ENCODE data around the gene TGFB1I1. TPM values are rescaled to one million over a fixed set of nuclear protein-coding genes. Genes with fewer than 3 reads are reported as not detected.

TGFB1I1 gene
- polyA plus RNA-seq, 3 donors: 5.0 to 59.9 (median 32.0) TPM

DNA sequence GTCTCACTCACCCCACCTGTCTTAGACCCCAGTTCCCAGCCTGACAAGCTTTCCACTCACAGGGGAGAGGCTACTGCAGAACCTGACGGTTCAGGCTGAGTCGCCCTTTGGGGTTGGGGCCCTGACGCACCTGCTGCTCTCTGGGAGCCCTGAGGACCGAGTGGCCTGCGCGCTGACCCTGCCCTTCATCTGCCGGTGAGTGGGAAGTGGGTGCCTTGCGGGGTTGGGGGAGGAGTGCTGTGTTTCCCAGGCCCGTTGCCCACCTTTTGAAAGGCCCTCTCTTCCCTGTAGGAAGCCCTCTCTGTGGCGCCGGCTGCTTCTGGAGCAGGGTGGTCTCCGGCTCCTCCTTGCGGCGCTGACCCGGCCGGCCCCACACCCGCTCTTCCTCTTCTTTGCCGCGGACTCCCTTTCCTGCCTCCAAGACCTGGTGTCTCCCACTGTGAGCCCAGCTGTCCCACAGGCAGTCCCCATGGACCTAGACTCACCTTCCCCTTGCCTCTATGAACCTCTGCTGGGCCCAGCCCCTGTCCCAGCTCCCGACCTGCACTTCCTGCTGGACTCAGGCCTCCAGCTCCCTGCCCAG, 6.1 kb upstream of the TGFB1I1 start:
- H3K27ac ChIP-seq (ENCODE audit: low read depth, low read length): no peak overlapping the region
- WGBS, 3 donors: 77 to 93% (median 92%) methylated on average over 20 of the region's 20 CpGs

DNA sequence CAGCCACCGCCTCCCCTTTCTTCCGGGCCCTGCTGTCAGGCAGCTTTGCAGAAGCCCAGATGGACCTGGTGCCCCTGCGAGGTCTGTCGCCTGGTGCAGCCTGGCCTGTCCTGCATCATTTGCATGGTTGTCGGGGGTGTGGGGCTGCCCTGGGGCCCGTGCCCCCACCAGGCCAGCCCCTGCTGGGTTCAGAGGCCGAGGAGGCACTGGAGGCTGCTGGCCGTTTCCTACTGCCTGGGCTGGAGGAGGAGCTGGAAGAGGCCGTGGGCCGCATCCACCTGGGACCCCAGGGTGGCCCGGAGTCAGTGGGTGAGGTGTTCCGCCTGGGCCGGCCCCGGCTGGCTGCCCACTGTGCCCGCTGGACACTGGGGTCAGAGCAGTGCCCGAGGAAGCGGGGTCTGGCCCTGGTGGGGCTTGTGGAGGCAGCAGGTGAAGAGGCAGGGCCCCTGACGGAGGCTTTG, 5.5 kb upstream of the TGFB1I1 start:
- no peak overlapping the region for H3K27ac ChIP-seq (ENCODE audit: low read depth, low read length)
- 86 to 96% (median 88%) methylated on average over 17 to 18 of the region's 18 CpGs for WGBS, 3 donors

DNA sequence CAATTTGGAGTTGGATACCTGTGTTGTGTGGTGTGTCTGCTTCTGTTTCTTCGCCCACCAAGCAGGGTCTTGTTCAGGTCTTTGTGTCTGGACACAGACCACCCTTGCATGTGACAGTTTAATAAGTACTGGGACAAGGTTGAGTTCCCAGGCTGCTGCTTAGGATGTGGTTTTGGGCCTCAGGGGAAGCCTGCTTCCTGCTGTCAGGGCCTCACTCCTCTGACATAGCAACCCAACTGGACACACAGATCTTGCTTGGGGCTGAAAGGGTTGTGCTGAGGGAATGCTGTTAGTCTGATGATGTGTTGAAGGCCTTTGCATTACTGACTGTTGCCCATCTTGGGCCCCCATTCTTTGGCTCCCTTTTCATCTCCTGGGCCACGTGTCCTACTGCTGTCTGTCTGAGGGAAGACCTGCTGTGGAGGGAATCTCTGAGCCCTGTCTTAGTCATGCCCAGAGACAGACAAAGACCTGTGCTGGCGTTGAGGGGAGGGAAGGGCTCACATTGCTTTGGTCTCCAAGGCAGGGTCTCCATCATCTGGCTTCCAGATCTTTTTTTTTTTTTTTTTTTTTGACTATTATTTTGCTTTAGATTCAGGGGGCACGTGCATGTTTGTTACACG, 4.7 kb upstream of the TGFB1I1 start:
- WGBS, 3 donors: 74 to 86% (median 80%) methylated on average over 5 of the region's 5 CpGs
- H3K27ac ChIP-seq (ENCODE audit: low read depth, low read length): no peak overlapping the region

DNA sequence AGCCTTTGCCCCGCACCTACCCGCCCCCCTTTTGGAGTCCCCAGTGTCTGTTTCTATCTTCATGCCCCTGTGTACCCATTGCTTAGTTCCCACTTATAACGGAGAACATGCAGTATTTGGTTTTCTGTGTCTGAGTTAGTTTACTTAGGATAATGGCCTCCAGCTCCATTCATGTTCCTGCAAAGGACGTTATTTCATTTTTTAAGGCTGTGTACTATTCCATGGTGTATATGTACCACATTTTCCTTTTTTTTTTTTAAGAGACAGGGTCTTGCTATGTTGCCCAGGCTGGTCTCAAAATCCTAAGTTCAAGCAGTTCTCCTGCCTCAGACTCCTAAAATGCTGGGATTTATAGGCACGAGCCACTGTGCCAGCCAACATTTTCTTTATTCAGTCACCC, 4.1 kb upstream of the TGFB1I1 start:
- no peak overlapping the region for H3K27ac ChIP-seq (ENCODE audit: low read depth, low read length)
- 84 to 92% (median 85%) methylated on average over 5 of the region's 5 CpGs for WGBS, 3 donors

DNA sequence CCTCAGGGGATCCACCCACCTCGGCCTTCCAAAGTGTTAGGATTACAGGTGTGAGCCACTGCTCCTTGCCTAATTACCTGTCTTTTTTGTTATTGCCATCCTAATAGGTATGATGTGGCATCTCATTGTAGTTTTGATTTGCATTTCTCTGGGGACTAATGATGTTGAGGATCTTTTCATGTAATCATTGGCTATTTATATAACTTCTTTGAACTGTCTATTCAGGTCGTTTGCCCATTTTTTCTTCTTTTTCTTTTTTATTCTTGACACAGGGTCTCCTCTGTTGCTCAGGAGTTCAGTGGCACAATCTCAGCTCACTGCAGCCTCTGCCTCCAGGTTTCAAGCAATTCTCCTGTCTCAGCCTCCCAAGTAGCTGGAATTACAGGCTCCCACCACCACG, 1.3 kb upstream of the TGFB1I1 start:
- no peak overlapping the region for H3K27ac ChIP-seq (ENCODE audit: low read depth, low read length)
- 72 to 88% (median 86%) methylated on average over 3 of the region's 3 CpGs for WGBS, 3 donors

DNA sequence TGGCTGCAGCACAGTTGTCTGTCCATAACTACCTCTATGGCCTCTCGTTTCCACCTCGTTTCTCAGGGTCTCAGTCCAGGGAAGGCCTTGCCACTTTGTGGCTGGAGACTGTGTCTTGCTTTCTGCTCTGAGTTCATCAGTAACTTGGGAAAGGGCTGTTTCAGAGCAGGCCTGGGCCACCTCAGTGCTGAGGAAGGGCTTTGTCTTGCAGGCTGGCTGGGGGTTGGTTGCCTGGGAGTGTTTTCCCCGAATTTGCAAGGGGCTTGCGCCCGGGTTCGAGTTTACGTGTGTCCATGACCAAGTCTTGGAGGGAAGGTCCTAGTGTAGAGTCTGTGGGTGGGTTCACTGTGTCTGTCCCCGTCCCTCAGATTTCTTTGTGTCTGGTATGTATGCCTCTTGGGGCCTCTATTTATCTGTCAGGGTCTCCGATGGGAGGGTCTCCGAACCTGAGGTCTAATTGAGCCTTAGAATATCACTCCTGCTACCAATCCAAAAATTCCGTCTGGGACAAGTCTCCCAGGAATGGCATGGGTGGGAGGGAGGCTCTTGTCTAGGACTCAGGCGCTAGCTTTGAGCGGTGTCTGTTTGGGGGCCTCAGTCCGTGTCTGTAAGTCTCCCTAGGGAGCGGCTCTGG, 594 bp upstream of the TGFB1I1 start:
- 38 to 53% (median 48%) methylated on average over 15 of the region's 15 CpGs for WGBS, 3 donors
- H3K27ac ChIP-seq (ENCODE audit: low read depth, low read length): no peak overlapping the region

DNA sequence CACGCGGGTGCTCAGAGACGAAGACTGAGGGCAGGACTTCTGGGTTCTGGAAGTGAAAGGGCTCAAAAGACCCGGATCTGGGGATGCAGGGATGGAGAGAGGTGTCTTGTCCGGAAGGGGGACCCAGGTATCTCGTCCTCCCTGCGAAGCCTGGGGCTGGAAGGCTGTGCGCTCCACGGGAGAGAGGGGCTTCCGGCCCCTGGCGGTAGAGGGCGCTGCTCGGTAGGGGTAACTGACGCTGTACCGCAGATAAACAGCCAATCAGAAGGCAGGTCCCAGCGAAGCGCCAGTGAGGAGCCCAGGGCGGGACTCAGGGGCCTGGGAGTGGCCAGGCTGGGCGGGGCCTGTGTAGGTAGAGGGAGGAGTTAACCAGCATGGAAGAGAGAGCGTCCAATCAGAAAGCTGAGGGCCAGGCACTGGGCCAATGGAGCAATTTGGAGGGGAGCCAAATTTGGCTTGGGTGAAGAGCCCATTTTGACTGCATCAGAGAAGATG, 804 bp downstream of the TGFB1I1 start:
- 33 to 45% (median 42%) methylated on average over 20 of the region's 20 CpGs for WGBS, 3 donors
- H3K27ac ChIP-seq (ENCODE audit: low read depth, low read length): peak overlapping the region; percentile 78

DNA sequence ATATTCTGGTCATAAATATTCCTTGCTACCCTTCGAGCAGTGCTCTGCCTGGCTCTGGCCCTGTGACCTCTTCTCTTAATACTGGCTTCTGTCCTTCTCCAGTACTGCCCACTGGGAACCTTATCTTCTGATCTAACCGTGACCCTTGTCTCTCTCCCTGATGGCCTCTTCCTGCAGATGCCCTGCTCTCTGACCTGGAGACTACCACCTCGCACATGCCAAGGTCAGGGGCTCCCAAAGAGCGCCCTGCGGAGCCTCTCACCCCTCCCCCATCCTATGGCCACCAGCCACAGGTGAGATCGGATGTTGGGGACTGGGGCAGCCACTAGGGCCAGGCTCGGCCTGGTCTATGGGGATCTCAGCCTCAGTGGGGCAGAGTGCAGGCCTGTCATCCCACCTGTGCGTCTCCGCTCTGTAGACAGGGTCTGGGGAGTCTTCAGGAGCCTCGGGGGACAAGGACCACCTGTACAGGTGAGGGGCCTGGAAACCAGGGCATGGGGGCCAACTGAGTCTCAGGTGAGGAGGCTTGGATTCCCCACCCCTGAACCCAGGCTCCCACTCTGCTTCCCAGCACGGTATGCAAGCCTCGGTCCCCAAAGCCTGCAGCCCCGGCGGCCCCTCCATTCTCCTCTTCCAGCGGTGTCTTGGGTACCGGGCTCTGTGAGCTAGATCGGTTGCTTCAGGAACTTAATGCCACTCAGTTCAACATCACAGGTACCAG, 1.5 kb downstream of the TGFB1I1 start:
- H3K27ac ChIP-seq (ENCODE audit: low read depth, low read length): no peak overlapping the region
- 85 to 89% (median 87%) methylated on average over 17 of the region's 17 CpGs for WGBS, 3 donors

DNA sequence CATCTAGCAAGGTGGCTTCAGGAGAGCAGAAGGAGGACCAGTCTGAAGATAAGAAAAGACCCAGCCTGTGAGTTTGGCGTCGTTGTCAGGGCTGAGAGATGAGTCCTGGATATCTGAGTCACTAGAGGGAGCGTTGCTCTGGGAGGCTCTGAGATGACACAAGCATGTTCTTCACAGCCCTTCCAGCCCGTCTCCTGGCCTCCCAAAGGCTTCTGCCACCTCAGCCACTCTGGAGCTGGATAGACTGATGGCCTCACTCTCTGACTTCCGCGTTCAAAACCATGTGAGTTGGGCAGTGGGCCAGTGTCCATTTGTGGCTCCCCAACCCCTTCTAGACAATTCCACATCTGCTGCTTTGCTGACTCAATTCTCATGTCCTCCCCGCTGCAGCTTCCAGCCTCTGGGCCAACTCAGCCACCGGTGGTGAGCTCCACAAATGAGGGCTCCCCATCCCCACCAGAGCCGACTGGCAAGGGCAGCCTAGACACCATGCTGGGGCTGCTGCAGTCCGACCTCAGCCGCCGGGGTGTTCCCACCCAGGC, 2.3 kb downstream of the TGFB1I1 start:
- H3K27ac ChIP-seq (ENCODE audit: low read depth, low read length): no peak overlapping the region
- WGBS, 3 donors: 74 to 82% (median 78%) methylated on average over 11 to 12 of the region's 12 CpGs

DNA sequence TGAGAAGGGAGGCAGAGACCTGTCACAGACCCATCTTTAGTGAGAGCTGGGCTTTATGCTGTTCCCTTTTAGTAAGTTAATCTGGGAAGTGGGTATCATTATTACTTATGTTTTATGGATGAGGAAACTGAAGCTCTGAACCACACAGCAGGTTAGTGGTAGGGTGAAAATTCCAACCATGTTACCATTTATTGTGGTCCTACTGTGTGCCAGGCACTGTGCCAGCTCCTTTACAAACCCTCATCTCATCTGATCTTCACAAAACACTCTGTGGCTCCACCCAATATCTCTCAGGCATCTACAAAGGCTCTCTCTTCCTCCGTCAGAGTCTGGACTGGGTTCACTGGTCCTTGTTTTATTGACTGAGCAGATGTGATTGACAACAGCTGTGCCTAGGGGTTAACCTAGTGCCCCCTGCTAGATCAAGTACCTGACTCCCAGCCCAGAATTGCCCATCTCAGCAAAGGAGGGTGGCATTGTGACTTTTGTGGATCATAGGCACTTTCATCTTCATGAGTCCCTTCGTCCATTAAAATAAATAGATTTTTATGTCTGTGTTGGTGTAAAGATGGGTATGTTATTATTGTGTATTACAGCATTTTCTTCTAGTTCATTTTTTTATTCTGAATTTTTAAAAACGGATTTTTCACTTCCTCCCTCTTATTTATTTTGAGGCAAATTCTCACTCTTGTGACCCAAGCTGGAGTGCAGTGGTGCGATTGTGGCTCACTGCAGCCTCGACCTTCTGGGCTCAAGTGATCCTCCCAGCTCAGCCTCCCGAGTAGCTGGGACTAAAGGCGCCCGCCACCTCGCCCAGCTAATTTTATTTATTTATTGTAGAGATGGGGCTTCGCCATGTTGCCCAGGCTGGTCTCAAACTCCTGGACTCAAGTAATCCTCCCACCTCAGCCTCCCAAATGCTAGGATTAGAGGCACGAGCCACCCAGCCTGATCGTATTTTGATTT, 3.1 kb downstream of the TGFB1I1 start:
- 91 to 93% (median 92%) methylated on average over 12 of the region's 12 CpGs for WGBS, 3 donors
- no peak overlapping the region for H3K27ac ChIP-seq (ENCODE audit: low read depth, low read length)

DNA sequence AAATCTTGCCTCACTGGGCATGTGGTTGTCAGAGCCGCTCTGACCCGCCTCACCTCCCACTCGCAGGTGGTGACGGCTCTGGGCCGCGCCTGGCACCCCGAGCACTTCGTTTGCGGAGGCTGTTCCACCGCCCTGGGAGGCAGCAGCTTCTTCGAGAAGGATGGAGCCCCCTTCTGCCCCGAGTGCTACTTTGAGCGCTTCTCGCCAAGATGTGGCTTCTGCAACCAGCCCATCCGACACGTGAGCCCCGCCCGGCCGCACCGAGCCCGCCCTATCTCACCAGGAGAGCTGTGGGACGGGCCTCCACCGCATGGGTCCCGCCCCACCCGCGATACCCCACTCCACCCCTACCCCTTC, 4.0 kb downstream of the TGFB1I1 start:
- no peak overlapping the region for H3K27ac ChIP-seq (ENCODE audit: low read depth, low read length)
- 27 to 90% (median 77%) methylated on average over 26 of the region's 26 CpGs for WGBS, 3 donors

DNA sequence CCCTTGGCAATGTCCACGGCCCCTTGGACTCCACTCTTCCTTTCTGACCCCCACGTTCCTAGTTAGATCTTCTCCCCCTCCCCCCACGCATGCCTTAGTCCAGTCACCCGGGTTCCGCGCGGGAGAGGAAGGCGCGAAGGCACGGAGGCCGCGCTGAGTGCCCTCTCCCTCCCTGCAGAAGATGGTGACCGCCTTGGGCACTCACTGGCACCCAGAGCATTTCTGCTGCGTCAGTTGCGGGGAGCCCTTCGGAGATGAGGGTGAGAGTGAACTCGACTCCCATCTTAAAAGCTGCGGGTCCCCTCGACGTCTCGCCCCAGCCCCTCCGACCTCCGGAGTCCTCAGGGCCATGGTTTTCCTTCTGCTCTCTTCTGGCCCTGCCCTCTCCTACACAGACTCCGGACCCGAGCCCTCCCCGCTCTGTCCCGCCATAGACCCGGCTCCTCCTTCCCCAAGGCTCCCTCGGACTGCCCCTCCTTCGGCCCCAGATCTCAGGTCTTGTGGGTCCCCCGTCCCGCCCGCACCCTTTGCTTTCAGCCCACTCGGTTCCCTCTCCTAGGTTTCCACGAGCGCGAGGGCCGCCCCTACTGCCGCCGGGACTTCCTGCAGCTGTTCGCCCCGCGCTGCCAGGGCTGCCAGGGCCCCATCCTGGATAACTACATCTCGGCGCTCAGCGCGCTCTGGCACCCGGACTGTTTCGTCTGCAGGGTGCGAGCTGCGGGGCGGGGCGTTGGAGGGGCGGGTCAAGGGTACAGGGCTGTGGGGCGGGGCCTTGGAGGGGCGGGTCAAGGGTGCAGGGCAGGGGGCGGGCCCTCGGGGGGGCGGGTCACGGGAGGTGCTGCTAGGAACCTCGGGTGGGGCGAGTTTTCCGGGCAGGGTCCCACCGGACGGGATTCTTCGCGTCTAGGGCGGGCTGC, 4.6 kb downstream of the TGFB1I1 start:
- WGBS, 3 donors: 19 to 52% (median 52%) methylated on average over 61 to 68 of the region's 68 CpGs
- no peak overlapping the region for H3K27ac ChIP-seq (ENCODE audit: low read depth, low read length)

DNA sequence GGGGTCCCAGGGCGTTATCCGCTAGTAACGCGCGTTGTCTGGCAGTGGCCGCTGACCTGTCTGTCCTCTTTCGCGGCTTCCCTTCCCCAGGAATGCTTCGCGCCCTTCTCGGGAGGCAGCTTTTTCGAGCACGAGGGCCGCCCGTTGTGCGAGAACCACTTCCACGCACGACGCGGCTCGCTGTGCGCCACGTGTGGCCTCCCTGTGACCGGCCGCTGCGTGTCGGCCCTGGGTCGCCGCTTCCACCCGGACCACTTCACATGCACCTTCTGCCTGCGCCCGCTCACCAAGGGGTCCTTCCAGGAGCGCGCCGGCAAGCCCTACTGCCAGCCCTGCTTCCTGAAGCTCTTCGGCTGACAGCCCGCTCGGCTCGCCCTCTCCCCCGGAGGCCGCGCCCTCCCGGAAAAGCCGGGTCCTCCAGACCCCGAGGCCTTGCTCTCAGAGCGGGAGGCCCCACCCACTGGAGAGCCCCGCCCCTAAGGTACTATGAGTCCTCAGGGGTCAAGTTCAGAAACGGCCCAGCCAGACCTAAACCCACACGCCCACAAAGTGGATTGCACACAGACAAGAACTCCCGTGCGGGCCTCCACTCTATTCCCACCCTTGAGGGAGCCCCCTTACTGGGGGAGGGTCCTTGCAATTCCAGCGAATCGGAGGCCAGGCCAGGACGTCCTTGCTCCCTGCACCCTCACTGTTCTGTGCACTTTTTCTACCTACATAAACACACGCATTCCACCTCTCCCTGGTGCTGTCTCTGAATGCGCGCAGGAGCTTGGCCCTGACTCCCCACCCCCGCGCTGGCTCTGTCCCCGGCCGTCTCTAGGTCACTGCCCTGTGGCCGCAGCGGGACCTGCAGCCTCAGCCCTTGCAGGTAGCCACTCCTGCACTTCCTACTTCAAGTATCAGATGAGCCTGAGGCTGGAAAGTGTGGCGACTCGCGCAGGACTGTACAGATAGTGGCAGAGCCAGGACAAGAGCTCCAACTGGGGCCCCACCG, 5.6 kb downstream of the TGFB1I1 start:
- WGBS, 3 donors: 16 to 64% (median 55%) methylated on average over 54 to 67 of the region's 67 CpGs
- H3K27ac ChIP-seq (ENCODE audit: low read depth, low read length): no peak overlapping the region

DNA sequence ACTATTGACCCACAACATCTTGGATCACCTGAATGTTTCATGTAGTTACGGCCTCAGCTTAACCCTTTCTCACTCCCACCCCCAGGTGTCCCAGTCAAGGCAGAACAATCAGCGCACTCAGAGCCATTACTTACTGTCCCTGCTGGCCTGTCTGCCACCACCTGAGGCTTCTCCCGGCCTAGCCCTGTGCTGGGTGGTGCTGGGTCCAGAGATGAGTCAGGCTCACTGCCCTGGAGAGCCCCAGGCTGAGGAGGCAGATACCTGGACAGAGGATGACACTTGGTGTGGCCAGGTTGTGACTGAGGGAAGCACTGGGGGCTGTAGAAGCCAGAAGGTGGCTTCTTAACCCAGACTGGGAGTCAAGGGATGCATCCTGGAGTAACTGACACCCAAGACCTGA, 7.0 kb downstream of the TGFB1I1 start:
- 87 to 88% (median 88%) methylated on average over 3 of the region's 3 CpGs for WGBS, 3 donors
- H3K27ac ChIP-seq (ENCODE audit: low read depth, low read length): no peak overlapping the region

DNA sequence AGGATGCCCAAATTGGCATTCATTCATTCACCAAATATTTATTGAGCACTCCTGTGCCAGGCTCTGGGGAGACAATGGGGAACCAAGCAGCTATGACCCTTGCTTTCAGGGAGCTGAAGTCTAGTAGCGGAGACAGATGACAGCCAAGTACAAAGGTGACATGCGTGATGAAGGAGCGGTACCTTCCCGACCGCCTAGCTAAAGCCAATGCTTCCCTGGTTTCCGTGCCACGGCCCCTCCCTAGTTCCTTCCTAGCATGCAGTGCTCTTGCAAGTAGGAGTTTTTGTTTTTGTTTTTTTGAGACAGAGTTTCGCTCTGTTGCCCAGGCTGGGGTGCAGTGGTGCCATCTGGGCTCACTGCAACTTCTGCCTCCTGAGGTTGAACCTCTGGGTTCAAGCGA, 7.8 kb downstream of the TGFB1I1 start:
- WGBS, 3 donors: 68 to 87% (median 83%) methylated on average over 9 of the region's 9 CpGs
- H3K27ac ChIP-seq (ENCODE audit: low read depth, low read length): no peak overlapping the region

Data from adipose tissue (tissue), 3 donors.